Measurements from ENCODE around the gene TTC16. TPM values are rescaled to one million over a fixed set of nuclear protein-coding genes. Genes with fewer than 3 reads are reported as not detected.

TTC16 gene
- total RNA-seq, 1 donor from 2014 or later = 0.15 TPM

- ATAC-seq (peak; percentile 96), DNase-seq (peak; percentile 98)
- intact Hi-C loops (cut with micrococcal nuclease) = loop anchor here (5.0 to 10.0 kb wide), 2 partner anchors 47 to 140 kb away; no protein-coding TSS in a partner anchor
Observed at GRCh38 chr9:127734747-127735529, 19.1 kb downstream of the TTC16 start, which contains the start of gene TOR2A. Gene TOR2A, minus strand, starts transcription at chr9:127735294. Its CDS starts 24 bp downstream, at chr9:127735270.

GRCh38 chr9:127735530-127736185 is 19.8 kb downstream of the TTC16 start:
- intact Hi-C loops (cut with micrococcal nuclease) = loop anchor here (5.0 to 10.0 kb wide), 2 partner anchors 47 to 141 kb away; no protein-coding TSS in a partner anchor
- no peak for DNase-seq
- no peak for ATAC-seq

- ATAC-seq = no peak
- intact Hi-C loops (cut with micrococcal nuclease) = loop anchor here (5.0 to 10.0 kb wide), 2 partner anchors 44 to 144 kb away; no protein-coding TSS in a partner anchor
- DNase-seq = no peak
Observed at GRCh38 chr9:127738666-127739065, 22.8 kb downstream of the TTC16 start.

- DNase-seq = peak; percentile 73
- ATAC-seq = peak; percentile 22
- intact Hi-C loops (cut with micrococcal nuclease) = loop anchor here (5.0 to 10.0 kb wide), 2 partner anchors 43 to 145 kb away; no protein-coding TSS in a partner anchor
Observed at GRCh38 chr9:127739614-127740330, 23.9 kb downstream of the TTC16 start.

GRCh38 chr9:127741831-127742434 is 26.1 kb downstream of the TTC16 start:
- peak; percentile 83 for ATAC-seq

GRCh38 chr9:127742435-127743088 is 26.7 kb downstream of the TTC16 start:
- intact Hi-C loops (cut with micrococcal nuclease) = no loop called here
- ATAC-seq (peak; percentile 42), DNase-seq (no peak)

More at GRCh38 chr9:127741831-127742434, 26.1 kb downstream of the TTC16 start:
- DNase-seq = peak; percentile 89
- intact Hi-C loops (cut with micrococcal nuclease) = no loop called here

GRCh38 chr9:127744398-127745110 is 28.7 kb downstream of the TTC16 start:
- DNase-seq (no peak), ATAC-seq (no peak)
- intact Hi-C loops (cut with micrococcal nuclease) = no loop called here

- intact Hi-C loops (cut with micrococcal nuclease) = no loop called here
- DNase-seq (no peak), ATAC-seq (no peak)
Observed at GRCh38 chr9:127746959-127747569, 31.2 kb downstream of the TTC16 start.

GRCh38 chr9:127749090-127749787 is 33.4 kb downstream of the TTC16 start:
- intact Hi-C loops (cut with micrococcal nuclease) = no loop called here
- DNase-seq (no peak), ATAC-seq (no peak)

- peak; percentile 59 for DNase-seq
- ATAC-seq = no peak
- intact Hi-C loops (cut with micrococcal nuclease) = no loop called here
Observed at GRCh38 chr9:127751269-127752054, 35.6 kb downstream of the TTC16 start.

GRCh38 chr9:127753148-127753547 is 37.3 kb downstream of the TTC16 start:
- ATAC-seq (no peak), DNase-seq (no peak)
- intact Hi-C loops (cut with micrococcal nuclease) = no loop called here

GRCh38 chr9:127753622-127754021 is 37.7 kb downstream of the TTC16 start:
- ATAC-seq = no peak
- intact Hi-C loops (cut with micrococcal nuclease) = no loop called here
- DNase-seq = no peak

GRCh38 chr9:127754099-127755060 is 38.5 kb downstream of the TTC16 start:
- DNase-seq = no peak
- ATAC-seq = peak; percentile 36
- intact Hi-C loops (cut with micrococcal nuclease) = no loop called here

GRCh38 chr9:127755061-127756060 is 39.5 kb downstream of the TTC16 start:
- intact Hi-C loops (cut with micrococcal nuclease) = no loop called here
- DNase-seq (no peak), ATAC-seq (peak; percentile 49)
